ENCODE data around the gene MEF2D.

MEF2D gene

GRCh38 chr1:156499842-156500542 is 583 bp downstream of the MEF2D start:
- DNase-seq (ENCODE audit: low read depth), result no peak

- no peak for DNase-seq (ENCODE audit: low read depth)
Measured at GRCh38 chr1:156499194-156499841, 1.3 kb downstream of the MEF2D start.

- peak; percentile 52 for DNase-seq (ENCODE audit: low read depth)
Measured at GRCh38 chr1:156498432-156499193, 2.0 kb downstream of the MEF2D start.

GRCh38 chr1:156497743-156498431 is 2.7 kb downstream of the MEF2D start:
- DNase-seq (ENCODE audit: low read depth), result no peak

- no peak for DNase-seq (ENCODE audit: low read depth)
Measured at GRCh38 chr1:156497078-156497742, 3.4 kb downstream of the MEF2D start.

GRCh38 chr1:156496211-156496761 is 4.3 kb downstream of the MEF2D start:
- DNase-seq (ENCODE audit: low read depth), result peak; percentile 80

GRCh38 chr1:156495401-156496140 is 5.0 kb downstream of the MEF2D start:
- no peak for DNase-seq (ENCODE audit: low read depth)

GRCh38 chr1:156494309-156494895 is 6.2 kb downstream of the MEF2D start:
- no peak for DNase-seq (ENCODE audit: low read depth)

GRCh38 chr1:156493742-156494141 is 6.8 kb downstream of the MEF2D start:
- no peak for DNase-seq (ENCODE audit: low read depth)

- no peak for DNase-seq (ENCODE audit: low read depth)
Measured at GRCh38 chr1:156493154-156493631, 7.4 kb downstream of the MEF2D start.

- DNase-seq (ENCODE audit: low read depth), result no peak
Measured at GRCh38 chr1:156492591-156493080, 7.9 kb downstream of the MEF2D start.

- DNase-seq (ENCODE audit: low read depth), result no peak
Measured at GRCh38 chr1:156492013-156492590, 8.5 kb downstream of the MEF2D start.

- no peak for DNase-seq (ENCODE audit: low read depth)
Measured at GRCh38 chr1:156491151-156491949, 9.2 kb downstream of the MEF2D start.

GRCh38 chr1:156490401-156491032 is 10.1 kb downstream of the MEF2D start:
- no peak for DNase-seq (ENCODE audit: low read depth)

- DNase-seq (ENCODE audit: low read depth), result no peak
Measured at GRCh38 chr1:156489935-156490293, 10.7 kb downstream of the MEF2D start.

GRCh38 chr1:156489166-156489934 is 11.2 kb downstream of the MEF2D start:
- no peak for DNase-seq (ENCODE audit: low read depth)

- no peak for DNase-seq (ENCODE audit: low read depth)
Measured at GRCh38 chr1:156488566-156489165, 11.9 kb downstream of the MEF2D start.

All from amniotic epithelial cell (primary cell).